NCI-H774 (cell line): ENCODE results near the gene STPG3.
"Not testable (repeated sequence)": the region's sequence is repeated elsewhere in the genome, so short reads cannot be mapped to it uniquely, and the experiment has no call there.

Source experiments
- DNase-seq: peaks from one replicate; lab custom pipeline; 2025; lab: John Stamatoyannopoulos, UW

The STPG3 gene

GRCh38 chr9:137245450-137246421 lies 5.3 kb upstream of the STPG3 start:
- no peak for DNase-seq

GRCh38 chr9:137247135-137247915 lies 3.8 kb upstream of the STPG3 start:
- DNase-seq, result peak; percentile 17

GRCh38 chr9:137247916-137248175 lies 3.2 kb upstream of the STPG3 start:
- DNase-seq, result no peak

- DNase-seq, result no peak
Observed at GRCh38 chr9:137250329-137251193, 525 bp upstream of the STPG3 start.

DNA sequence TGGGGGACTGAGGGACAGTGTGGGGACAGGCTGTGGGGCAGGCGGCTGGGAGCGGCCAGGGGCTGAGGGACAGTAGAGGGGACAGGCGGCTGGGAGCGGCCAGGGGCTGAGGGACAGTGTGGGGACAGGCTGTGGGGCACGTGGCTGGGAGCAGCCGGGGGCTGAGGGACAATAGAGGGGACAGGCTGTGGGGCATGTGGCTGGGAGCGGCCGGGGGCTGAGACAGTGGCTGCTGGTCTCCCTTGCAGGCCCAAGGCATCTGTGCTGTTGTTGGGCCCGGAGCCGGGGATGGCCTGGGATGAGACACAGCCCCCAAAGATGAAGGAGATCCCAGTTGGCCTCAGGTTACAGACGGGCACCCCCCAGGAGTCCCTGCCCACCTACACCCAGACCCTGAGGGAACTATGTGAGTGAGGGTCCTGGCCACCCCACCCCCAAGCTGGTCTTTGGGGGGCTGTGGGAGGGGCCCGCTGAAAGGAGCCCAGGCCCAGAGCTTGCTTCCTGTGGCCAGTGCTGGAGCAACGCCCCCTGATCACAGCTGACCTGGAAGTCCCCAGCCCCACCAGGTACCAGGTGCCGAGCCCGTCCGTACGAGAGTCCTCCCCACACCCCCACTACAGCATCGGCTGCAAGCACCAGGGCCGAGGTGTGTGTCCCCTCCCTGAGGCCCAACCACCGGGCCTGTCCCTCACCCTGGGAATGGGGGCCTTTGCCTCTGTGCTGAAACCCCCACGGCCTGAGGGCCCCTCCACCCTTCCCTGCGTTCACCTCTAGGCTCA lies 593 bp downstream of the STPG3 start:
- DNase-seq, result no peak

- DNase-seq, result no peak
Observed at GRCh38 chr9:137252555-137253506, 1.7 kb downstream of the STPG3 start.

- DNase-seq, result no peak
Observed at GRCh38 chr9:137253717-137254623, 2.9 kb downstream of the STPG3 start.

GRCh38 chr9:137254624-137255447 lies 3.8 kb downstream of the STPG3 start, which contains the start of gene NELFB:
Gene NELFB (plus strand): TSS chr9:137255327.
- DNase-seq, result peak; percentile 93

DNA sequence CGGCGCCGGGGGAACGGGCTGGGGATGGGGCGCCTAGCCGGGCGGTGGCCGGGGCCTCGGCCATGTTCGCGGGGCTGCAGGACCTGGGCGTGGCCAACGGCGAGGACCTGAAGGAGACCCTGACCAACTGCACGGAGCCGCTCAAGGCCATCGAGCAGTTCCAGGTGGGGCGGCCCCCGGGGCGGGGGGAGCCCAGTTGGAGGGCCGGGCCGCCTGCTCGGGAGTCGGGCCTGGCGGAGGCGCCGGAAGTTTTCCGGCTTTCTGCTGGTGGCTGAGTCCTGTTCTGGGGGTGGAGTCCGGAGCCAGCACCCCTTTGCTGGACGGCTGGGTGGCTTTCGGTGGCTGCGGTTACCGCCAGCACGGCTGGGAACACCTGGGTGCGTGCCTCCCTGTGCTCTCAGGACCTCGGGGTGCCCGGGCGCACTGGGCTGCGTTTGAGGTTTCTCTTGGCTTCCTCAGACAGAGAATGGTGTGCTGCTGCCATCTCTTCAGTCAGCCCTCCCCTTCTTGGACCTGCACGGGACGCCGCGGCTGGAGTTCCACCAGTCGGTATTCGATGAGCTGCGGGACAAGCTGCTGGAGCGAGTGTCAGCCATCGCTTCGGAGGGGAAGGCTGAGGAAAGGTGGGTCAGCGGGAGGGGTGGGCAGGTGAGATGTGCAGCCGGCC lies 4.5 kb downstream of the STPG3 start:
- peak; percentile 76 for DNase-seq

DNA sequence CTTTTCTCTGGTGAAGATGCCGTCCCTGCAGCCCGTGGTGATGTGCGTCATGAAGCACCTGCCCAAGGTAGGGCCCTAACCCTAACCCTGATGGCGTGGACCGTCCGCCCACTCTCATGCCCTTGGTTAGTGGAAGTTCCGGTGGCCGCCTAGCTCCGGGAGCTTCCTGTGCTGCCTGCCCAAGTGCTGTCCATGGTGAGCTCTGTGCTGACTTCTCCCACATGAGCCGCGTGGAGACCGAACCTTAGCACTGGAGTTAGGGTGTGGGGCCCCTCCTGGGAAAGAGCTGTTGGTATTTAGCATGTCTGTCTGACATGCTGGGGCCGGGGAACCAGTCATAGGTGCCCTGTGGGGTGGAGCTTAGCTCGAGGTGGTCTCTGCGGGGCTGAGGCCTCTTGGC lies 5.3 kb downstream of the STPG3 start:
- DNase-seq, result no peak

DNA sequence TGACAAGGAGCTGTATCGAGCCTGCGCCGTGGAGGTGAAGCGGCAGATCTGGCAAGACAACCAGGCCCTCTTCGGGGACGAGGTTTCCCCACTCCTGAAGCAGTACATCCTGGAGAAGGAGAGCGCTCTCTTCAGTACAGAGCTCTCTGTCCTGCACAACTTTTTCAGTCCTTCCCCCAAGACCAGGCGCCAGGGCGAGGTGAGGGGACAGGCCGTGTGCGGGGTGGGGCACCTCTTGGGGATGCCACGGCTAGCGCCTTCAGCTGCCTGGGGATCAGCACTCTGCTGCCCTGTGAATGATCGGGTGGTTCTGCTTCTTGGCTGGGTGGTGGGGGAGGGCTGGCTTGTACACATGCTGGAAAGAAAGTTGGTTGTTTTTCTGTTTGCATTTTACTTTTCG lies 5.8 kb downstream of the STPG3 start:
- no peak for DNase-seq

GRCh38 chr9:137262173-137262908 lies 11.3 kb downstream of the STPG3 start:
- DNase-seq, result not testable (repeated sequence)

DNA sequence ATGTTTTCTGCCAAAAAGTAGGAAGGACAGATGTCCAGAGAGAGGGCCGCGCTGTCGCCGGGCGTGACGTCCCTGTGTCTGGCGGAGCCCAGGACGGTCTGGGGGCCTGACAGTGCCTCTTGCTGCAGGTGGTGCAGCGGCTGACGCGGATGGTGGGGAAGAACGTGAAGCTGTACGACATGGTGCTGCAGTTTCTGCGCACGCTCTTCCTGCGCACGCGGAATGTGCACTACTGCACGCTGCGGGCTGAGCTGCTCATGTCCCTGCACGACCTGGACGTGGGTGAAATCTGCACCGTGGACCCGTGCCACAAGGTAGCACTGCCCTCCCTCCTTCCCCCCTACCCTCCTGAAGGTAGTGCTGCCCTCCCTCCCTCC lies 11.8 kb downstream of the STPG3 start:
- no peak for DNase-seq

GRCh38 chr9:137263506-137263905 lies 12.4 kb downstream of the STPG3 start:
- DNase-seq, result no peak

- DNase-seq, result no peak
Observed at GRCh38 chr9:137264067-137264466, 13.0 kb downstream of the STPG3 start.

DNA sequence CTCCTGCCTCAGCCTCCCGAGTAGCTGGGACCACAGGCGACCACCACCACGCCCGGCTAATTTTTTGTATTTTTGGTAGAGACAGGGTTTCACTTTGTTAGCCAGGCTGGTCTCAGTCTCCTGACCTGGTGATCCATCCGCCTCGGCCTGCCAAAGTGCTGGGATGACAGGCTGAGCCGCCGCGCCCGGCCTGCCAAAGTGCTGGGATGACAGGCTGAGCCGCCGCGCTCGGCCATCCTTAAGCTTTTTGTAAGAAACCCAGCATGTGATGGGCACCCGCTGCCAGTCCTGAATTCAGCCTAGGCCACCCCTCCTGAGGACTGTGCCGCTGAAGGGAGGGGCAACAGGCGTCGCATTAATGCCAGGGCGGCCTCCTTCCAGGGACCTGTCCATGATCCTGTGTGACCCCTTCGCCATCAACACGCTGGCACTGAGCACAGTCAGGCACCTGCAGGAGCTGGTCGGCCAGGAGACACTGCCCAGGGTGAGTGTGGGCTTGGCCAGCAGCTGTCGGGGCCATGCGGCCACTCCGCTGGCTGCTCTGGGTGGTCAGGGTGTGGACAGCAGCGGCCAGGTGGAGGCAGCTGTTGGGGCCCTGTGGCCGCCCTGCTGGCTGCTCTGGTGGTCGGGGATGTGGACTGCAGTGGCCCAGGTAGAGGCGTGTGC lies 14.5 kb downstream of the STPG3 start:
- no peak for DNase-seq

- no peak for DNase-seq
Observed at GRCh38 chr9:137266162-137266527, 15.1 kb downstream of the STPG3 start.
